HG02610 (cell line): ENCODE measurements around the gene MBNL2.
A peak's percentile ranks its signal among the peaks of the same experiment; 100 is the strongest.

Experiments used
- ATAC-seq: cut with Tn5 transposase; IDR thresholded peaks from one replicate; pipeline ENCODE4 v1.9.1; 2021; ENCODE audit warnings: mild to moderate bottlenecking, moderate library complexity; ENCODE audit not compliant: unreplicated experiment

Gene MBNL2

DNA sequence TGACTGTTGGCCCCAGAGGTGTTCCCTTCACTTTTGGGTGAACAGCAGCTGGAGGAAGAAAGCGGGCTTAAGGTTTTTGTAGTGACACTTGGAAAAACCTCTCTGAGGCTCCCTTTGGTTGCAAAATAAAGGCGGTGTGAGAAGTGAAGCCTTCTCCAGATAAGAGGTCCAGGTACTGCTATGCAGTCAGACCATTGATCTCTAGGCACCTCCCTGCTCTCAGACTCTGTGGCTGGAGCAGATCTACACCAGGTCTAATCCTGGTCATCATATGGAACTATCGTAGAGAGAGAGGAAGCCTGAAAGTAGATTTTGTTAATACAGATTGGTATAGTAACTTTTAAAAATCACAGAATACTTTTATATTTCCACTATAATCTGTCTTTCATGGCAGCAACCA is 47.5 kb downstream of the MBNL2 start:
- ATAC-seq: no peak

DNA sequence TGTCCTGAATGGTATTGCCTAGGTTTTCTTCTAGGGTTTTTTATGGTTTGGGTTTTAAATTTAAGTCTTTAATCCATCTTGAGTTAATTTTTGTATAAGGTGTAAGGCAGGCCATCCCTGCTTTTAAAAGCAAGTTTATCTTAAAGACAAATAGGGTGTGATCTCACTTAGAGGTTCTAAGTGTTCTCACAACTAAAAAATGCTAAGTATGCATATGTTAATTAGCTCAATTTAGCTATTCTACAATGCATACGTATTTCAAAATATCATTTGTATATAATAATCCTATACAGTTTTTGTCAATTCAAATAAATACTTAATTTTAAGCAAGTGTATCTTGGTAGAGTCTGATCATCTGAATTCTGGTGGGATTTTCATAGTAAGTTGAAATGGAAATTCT is 50.4 kb downstream of the MBNL2 start:
- ATAC-seq: no peak

DNA sequence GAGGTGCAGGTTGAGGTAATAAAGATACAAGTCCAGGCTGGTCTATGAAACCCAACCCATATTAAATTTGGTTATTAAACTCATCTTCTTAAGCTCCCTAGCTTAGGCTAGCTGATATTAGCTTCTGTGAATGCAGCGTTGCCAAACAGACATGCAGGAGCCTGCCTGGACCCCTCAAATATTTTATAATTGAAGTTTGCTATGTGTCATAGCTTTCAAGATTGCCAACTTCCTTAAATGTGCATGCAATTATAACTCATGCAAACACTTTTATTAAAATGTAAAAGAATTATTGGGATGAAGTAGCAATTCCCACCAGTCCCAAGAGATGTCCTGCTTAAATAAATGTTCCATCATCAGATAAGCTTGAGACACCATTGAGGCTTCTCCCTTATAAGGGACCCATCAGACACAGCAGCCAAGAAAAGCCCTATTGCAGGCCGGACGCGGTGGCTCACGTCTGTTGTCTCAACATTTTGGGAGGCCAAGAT is 51.3 kb downstream of the MBNL2 start:
- ATAC-seq: no peak

DNA sequence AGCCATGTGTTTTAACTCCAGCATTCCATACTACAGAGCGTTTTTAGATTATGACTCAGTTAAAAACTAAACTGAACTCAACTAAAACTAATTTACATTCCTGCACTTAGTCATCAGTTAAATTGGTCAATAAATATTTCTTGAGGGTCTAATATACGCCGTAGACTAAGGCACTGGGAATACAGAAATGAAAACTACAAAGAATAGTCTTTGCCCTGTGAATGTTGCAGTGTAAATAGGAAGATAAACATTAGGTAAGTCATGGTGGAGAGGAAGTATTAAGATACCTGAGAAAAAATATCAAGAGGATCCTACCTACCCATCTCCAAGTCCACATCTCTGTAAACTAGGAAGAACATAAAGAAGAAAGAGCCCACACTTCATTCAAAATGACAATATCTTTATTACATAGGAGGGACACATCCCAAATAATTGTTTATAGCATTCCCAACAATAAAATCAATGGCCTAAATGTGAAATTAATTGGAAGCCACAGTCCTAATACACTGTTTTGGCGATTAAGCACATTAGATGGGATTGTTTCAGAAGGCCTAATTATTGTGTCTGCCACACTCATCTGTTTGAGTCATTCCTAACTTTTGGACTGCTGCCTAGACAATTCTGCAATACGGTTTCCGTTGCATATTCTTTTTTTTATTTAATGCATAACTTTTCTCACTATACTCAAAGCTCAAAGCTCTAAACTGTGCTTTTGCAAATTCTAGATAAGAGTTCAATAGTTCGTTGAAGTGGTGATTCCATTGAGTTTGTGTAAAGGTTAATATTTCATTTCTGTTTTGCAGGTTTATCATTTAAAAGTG is 52.9 kb downstream of the MBNL2 start:
- ATAC-seq: no peak

DNA sequence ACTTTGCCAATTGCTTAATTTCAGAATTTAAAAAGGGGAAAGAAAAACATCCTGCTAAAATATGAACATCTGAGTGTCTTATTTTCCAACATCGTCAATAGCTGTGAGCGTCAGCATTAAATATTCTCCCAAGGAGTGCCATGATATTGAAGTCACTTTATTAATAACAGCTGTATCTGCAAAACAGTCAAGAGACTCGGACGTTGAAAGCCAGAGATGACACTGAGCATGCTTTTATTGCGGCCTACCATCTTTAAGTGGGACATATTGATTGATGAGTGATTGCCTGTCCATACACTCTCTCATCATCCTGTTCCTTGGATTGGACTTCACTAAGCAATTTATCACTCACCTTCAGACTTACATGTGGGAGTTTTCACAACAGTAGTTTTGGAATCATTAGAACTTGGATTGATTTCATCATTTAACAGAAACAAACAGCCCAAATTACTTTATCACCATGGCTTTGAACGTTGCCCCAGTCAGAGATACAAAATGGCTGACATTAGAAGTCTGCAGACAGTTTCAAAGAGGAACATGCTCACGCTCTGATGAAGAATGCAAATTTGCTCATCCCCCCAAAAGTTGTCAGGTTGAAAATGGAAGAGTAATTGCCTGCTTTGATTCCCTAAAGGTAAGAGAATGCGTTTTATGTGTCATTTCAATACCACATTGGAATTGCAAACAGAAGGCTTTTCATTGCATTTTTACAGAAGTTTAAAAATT is 53.8 kb downstream of the MBNL2 start:
- no peak for ATAC-seq

DNA sequence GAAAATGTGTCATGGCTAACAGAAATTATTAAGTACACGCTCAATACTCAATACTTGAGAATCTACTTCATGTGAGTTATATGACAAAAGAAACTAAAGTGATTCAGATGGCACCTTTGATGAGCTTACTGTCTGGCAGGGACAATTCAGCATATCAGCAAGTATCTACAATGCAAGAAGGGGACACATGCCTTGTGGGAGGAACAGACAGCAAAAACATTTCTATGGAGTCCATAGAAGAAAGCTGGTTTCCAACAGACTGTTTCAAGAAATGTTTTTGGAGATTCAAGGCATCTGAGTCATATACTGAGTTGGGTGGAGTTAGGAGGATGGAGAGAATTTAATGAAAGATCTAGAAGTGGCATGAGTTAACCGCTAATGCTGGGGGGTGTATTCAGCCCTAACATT is 54.7 kb downstream of the MBNL2 start:
- ATAC-seq: peak; percentile 48

DNA sequence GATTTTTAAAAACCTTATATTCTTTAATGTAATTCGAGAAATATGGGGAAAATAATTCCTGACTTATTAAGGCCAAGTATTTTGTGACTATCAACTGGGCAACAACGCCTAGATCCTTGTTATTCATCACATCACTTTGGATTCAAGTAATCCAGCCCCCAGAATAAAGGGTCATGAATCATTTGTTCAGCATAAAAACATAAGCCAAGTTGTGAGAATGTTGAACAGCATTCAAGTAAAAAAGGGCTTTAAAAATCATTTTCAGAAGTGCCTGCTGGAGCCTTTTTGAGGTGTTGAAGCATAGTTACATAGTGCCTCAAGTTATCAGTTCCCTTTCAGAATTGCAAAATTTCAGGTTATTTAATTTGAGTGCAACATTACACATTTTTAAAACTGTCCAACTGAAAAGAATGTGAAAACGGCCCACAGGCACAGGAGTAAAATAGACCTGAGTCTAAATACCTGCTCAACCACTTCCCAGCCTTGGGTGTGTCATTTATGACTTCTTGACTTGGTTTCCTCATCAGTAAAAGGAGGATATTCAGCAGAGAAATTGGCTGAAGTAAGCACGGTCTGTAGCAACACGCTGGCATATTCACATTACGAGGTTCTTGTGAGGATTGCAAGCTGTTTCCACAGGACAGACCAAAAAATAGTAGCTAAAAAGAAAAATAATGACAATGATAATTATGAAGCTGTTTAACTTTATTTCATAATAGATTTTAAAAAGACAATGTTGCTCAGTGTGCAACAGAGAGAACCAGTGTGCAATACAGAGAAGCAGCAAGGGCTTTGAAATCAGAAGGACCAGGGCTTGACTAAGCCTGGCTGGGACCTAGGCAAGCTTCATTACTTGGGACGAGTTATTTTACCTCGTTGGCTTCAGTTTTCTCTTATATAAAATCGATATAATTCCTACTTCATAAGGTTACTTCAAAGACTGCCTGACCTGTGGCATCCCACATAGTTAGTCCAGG is 56.6 kb downstream of the MBNL2 start:
- no peak for ATAC-seq

- no peak for ATAC-seq
Measured at GRCh38 chr13:97279913-97280312, 57.8 kb downstream of the MBNL2 start.

GRCh38 chr13:97280478-97280877 is 58.3 kb downstream of the MBNL2 start:
- no peak for ATAC-seq

DNA sequence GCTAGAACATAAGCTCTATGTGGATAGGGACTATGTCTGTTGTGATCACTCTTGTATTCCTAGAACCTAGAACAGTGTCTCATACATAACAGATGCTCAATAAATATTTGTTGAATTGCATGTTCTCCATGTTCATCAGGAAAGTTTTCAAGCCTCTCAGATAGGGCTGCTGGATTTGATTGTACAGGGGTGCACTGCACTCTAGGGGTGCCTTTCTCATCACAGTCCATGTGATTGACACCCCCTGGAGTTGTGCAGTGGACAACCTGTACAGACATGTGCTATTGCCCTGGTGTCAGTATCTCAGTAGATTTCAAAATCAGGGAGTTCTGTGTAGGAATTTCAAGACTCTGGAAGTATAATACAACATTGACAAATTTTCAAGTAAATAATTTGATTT is 58.9 kb downstream of the MBNL2 start:
- no peak for ATAC-seq

DNA sequence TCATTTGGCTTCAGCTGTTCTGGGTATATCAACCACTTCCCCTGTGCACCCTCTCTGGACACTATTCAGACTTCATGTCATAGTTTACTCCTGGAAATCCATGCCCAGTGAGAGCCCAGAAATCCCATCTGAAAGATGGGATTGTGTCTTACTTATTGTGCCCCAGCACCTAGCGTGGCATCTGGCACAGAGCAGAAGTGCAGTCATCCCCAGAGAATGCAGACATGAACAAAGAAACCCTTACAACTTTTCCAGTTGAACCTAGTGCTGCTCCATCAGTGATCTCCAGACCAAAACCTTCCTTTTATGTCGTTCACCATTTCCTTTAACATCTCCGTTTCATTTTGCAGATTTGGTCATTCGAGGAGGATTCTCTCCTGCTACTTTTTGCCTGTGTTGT is 60.6 kb downstream of the MBNL2 start:
- no peak for ATAC-seq

GRCh38 chr13:97283888-97284287 is 61.8 kb downstream of the MBNL2 start:
- ATAC-seq: no peak

GRCh38 chr13:97284558-97284957 is 62.4 kb downstream of the MBNL2 start:
- no peak for ATAC-seq

GRCh38 chr13:97285221-97285955 is 63.3 kb downstream of the MBNL2 start:
- ATAC-seq: no peak

DNA sequence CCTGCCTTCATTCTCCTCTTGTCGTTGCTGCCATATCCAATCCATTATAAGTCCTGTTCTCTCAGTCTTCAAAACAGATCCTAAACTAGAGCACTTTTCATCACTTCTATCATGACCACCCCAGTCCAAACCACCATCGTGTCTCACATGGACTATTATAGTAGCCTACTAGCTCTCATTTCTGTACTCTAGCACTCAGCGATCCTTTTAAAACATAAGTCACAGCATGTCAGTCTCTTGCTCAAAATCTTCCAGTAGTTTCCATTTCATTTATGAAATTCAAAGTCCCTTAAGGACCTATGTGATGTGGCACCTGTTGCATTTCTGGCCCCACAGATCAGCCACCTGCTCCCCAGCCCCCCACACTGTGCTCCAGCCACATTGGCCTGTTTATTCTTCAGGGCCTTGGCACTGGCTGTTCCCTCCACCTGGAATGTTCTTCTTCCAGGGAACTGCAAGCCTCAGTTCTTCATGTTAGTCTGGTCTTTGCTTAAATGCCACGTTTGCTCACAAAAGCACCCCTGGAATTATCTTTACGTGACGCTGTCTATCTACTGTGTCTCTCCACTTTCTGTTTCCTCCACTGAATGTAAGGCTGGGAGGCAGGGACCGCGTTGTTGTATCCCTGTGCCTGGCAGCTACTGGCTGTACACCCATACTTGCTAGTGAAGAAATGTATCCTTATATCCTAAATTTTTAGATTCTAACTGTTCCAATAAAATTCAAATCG is 64.3 kb downstream of the MBNL2 start:
- no peak for ATAC-seq

DNA sequence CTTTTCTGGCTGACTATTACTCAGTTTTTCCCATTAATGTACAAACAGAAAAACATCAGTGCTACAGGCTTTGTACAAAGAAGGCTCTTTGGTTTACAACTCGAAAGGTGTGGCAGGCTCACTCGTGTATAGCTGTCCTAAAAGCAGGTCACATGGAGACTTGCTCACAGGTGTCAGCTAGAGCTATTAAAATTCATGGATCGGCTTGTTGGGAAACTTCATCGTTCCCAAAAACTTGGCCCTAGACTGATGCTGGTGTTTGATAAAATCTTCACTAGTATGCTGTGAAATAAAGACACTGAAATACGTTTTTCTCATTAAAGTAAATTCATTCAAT is 64.9 kb downstream of the MBNL2 start:
- ATAC-seq: no peak

DNA sequence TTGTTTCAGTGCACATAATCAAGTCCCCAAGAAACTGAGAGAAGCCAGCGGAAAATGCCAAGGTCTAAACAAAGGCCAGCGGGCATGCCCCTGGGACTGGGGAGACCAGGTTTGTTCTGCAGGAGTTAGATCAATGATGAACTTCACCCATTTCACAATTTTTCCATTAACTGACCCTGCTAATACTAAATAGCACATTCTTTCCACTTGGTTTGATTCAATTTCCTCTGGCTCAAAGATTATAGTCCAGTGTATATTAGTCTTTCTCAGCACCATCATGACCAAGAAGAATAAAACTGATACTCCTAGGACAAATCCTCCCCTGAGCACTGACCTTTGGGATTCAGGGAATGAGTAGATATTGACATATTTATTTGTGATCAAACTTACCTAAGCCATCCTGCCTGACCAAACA is 66.4 kb downstream of the MBNL2 start:
- ATAC-seq: no peak

- ATAC-seq: no peak
Measured at GRCh38 chr13:97289514-97290298, 67.6 kb downstream of the MBNL2 start.
